Osteoblast (primary cell): ENCODE data around the gene EIF2AK3. TPM values are rescaled to one million over a fixed set of nuclear protein-coding genes. Genes with fewer than 3 reads are reported as not detected.

Experiments
- DNase-seq: peaks from one replicate; pipeline ENCODE4 v3.0.0; 2011; ENCODE audit warnings: low spot score, mixed read lengths; ENCODE audit not compliant: insufficient read length; ENCODE audit errors: missing footprints
- H2AFZ ChIP-seq: 2 replicates; pipeline ENCODE4 v1.6.0; 2011; ENCODE audit warnings: mild to moderate bottlenecking, low read length
- H3K27ac ChIP-seq: 2 replicates; pipeline ENCODE4 v1.5.1; 2011; ENCODE audit warnings: mild to moderate bottlenecking, low read depth, low read length, moderate library complexity
- H3K27me3 ChIP-seq: 2 replicates; pipeline ENCODE4 v1.6.0; 2012; ENCODE audit warnings: mild to moderate bottlenecking, control low read depth, inconsistent platforms, low read length, moderate library complexity; ENCODE audit not compliant: insufficient read depth
- H3K36me3 ChIP-seq: 2 replicates; pipeline ENCODE4 v1.5.1; 2011; ENCODE audit warnings: mild to moderate bottlenecking, low read length, control low read depth, moderate library complexity; ENCODE audit not compliant: insufficient read depth
- H3K4me1 ChIP-seq: 2 replicates; pipeline ENCODE4 v1.5.1; 2011; ENCODE audit warnings: mild to moderate bottlenecking, low read length, control low read depth, moderate library complexity; ENCODE audit not compliant: insufficient read depth
- H3K4me2 ChIP-seq: 2 replicates; pipeline ENCODE4 v1.6.0; 2011; ENCODE audit warnings: mild to moderate bottlenecking, low read length; ENCODE audit not compliant: insufficient read depth
- H3K4me3 ChIP-seq: fragments of 200-600 bp; sonication (generic); 3 replicates; pipeline ENCODE4 v1.5.1; 2012; ENCODE audit warnings: mild to moderate bottlenecking, low read length, inconsistent platforms; ENCODE audit not compliant: insufficient read depth
- H3K79me2 ChIP-seq: 2 replicates; pipeline ENCODE4 v1.6.0; 2012; ENCODE audit warnings: mild to moderate bottlenecking, low read length, control low read depth, inconsistent platforms; ENCODE audit not compliant: insufficient read depth
- H3K9me3 ChIP-seq: 2 replicates; pipeline ENCODE4 v1.5.1; 2011; ENCODE audit warnings: low read depth, low read length, control low read depth
- H4K20me1 ChIP-seq: 2 replicates; pipeline ENCODE4 v1.6.0; 2012; ENCODE audit warnings: mild to moderate bottlenecking, low read length, control low read depth; ENCODE audit not compliant: insufficient read depth
- total RNA-seq: library from RNA; depleted of rRNA; stranded (reverse); fragments of >200 nt; gene quantifications from 2 replicates; pipeline ENCODE4 v1.2.3, GENCODE V29; 2012
- TF ChIP-seq, protein P1 (sequence below): IDR thresholded peaks from 2 replicates; pipeline ENCODE4 v1.5.1; 2011; ENCODE audit warnings: mild to moderate bottlenecking, low read depth, low read length, moderate library complexity; ENCODE audit errors: extremely low read depth

The EIF2AK3 gene
- total RNA-seq, 1 donor = 25.7 TPM

DNA sequence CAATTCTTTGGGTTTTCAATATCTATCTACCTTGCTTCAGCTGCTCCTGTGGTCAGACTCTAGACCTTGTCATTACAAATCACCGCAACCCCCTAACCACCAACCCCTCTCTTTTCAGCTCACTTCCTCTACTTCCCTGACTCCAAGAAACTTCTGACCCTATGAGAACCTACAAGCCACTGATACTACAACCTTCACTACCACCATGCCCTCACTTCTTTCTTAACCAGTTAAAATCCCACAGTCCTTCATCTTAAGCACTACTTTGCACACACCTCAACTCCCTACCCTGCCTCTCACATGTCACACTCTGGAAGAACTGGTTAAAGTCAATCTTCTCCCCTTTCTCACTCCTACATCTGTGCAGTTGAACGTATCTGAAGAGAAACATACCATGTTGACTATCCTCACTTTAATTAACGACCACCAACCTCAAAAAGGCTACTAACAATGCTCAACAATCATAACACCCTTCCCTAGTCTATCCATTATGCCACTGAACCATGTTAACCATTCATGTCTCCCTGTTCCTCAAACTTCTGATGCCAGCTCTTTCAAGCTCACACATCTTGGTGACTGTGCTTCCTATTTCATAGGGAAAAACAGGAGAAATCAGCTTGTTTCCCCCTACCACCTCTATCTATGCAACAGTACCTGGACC lies 12.6 kb downstream of the EIF2AK3 start:
- TF ChIP-seq, protein P1, sequence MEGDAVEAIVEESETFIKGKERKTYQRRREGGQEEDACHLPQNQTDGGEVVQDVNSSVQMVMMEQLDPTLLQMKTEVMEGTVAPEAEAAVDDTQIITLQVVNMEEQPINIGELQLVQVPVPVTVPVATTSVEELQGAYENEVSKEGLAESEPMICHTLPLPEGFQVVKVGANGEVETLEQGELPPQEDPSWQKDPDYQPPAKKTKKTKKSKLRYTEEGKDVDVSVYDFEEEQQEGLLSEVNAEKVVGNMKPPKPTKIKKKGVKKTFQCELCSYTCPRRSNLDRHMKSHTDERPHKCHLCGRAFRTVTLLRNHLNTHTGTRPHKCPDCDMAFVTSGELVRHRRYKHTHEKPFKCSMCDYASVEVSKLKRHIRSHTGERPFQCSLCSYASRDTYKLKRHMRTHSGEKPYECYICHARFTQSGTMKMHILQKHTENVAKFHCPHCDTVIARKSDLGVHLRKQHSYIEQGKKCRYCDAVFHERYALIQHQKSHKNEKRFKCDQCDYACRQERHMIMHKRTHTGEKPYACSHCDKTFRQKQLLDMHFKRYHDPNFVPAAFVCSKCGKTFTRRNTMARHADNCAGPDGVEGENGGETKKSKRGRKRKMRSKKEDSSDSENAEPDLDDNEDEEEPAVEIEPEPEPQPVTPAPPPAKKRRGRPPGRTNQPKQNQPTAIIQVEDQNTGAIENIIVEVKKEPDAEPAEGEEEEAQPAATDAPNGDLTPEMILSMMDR = no peak

GRCh38 chr2:88613921-88614320 lies 13.3 kb downstream of the EIF2AK3 start:
- H3K79me2 ChIP-seq = peaks cover 67% of the 10 kb centered on the region
- no peak overlapping the region for H2AFZ ChIP-seq
- H3K27me3 ChIP-seq = no peaks in the 10 kb centered on the region
- DNase-seq = no peak
- peaks cover 25% of the 10 kb centered on the region for H4K20me1 ChIP-seq
- TF ChIP-seq, protein P1 = no peak
- peaks cover 6% of the 10 kb centered on the region for H3K4me1 ChIP-seq
- H3K27ac ChIP-seq = no peak overlapping the region
- H3K9me3 ChIP-seq = no peaks in the 10 kb centered on the region
- H3K4me2 ChIP-seq = no peak overlapping the region
- no peak overlapping the region for H3K4me3 ChIP-seq
- H3K36me3 ChIP-seq = no peaks in the 10 kb centered on the region

More for the DNA sequence above, 12.6 kb downstream of the EIF2AK3 start:
- H3K9me3 ChIP-seq = no peaks in the 10 kb centered on the region
- H2AFZ ChIP-seq = no peak overlapping the region
- no peaks in the 10 kb centered on the region for H3K27me3 ChIP-seq
- H3K36me3 ChIP-seq = no peaks in the 10 kb centered on the region
- H3K4me3 ChIP-seq = no peak overlapping the region
- no peak for DNase-seq
- H4K20me1 ChIP-seq = peaks cover 25% of the 10 kb centered on the region
- no peak overlapping the region for H3K4me2 ChIP-seq
- H3K79me2 ChIP-seq = peaks cover 72% of the 10 kb centered on the region
- H3K4me1 ChIP-seq = peaks cover 6% of the 10 kb centered on the region
- no peak overlapping the region for H3K27ac ChIP-seq

- Histone ChIP-seq H3K4me1 (peaks cover 18% of the 10 kb centered on the region), H3K4me2 (no peak overlapping the region), H3K27ac (no peak overlapping the region), H3K27me3 (no peaks in the 10 kb centered on the region), H3K79me2 (peaks cover 44% of the 10 kb centered on the region), H3K9me3 (no peaks in the 10 kb centered on the region), H3K4me3 (no peak overlapping the region), H4K20me1 (peaks cover 12% of the 10 kb centered on the region), H2AFZ (no peak overlapping the region), H3K36me3 (no peaks in the 10 kb centered on the region)
- TF ChIP-seq, protein P1 = no peak
- no peak for DNase-seq
Measured at GRCh38 chr2:88608184-88608583, 19.1 kb downstream of the EIF2AK3 start.

DNA sequence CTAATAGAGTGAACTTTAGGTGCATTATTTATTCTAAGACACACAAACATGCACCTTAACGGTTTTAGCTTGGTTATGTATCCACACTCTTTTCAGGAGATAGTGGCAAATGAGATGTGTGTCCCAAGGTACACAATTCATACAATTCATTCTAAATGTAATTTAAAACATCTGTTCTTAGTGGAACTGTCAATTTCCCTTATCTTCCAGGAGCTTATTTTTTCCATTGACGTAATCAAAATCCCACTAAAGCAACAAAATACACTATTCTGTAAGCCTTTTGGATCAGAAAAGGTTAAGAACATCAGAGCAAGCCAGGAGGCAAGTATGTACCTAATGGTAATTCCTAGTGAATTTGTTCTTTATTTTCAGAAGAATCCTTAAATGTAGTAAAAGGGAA lies 19.8 kb downstream of the EIF2AK3 start:
- no peak for DNase-seq
- Histone ChIP-seq H3K9me3 (no peaks in the 10 kb centered on the region), H4K20me1 (peaks cover 16% of the 10 kb centered on the region), H3K27me3 (no peaks in the 10 kb centered on the region), H3K4me3 (no peak overlapping the region), H3K27ac (no peak overlapping the region), H3K79me2 (peaks cover 44% of the 10 kb centered on the region), H3K4me2 (no peak overlapping the region), H3K36me3 (no peaks in the 10 kb centered on the region), H3K4me1 (peaks cover 21% of the 10 kb centered on the region), H2AFZ (no peak overlapping the region)
- TF ChIP-seq, protein P1 = no peak
